GM21367 (cell line): ENCODE data around the gene PLEKHG1.

ENCODE experiments used
- ATAC-seq: cut with Tn5 transposase; IDR thresholded peaks from one replicate; pipeline ENCODE4 v1.9.1; 2021; ENCODE audit not compliant: unreplicated experiment

The PLEKHG1 gene

DNA sequence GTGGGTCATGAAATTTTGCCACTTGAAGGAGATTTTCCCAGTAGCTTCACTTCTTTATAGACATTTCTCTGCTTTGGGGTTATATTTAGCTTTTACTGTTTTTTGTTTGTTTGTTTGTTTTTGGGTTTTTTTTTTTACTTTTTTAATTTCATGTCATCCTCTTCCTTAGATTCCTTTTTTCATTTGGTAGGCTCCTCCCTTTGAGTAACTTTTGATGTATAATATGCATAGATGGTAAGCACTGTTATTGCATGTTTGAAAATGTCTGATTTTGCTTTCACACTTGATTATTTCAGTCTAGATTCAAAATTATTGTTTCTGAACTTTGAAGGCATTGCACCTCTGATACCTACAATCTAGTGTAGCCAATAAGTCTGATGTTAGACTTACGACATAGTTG is 37.6 kb downstream of the PLEKHG1 start:
- ATAC-seq = no peak

- ATAC-seq = no peak
Measured at GRCh38 chr6:150638267-150638666, 38.6 kb downstream of the PLEKHG1 start.

GRCh38 chr6:150638765-150639164 is 39.1 kb downstream of the PLEKHG1 start:
- no peak for ATAC-seq

DNA sequence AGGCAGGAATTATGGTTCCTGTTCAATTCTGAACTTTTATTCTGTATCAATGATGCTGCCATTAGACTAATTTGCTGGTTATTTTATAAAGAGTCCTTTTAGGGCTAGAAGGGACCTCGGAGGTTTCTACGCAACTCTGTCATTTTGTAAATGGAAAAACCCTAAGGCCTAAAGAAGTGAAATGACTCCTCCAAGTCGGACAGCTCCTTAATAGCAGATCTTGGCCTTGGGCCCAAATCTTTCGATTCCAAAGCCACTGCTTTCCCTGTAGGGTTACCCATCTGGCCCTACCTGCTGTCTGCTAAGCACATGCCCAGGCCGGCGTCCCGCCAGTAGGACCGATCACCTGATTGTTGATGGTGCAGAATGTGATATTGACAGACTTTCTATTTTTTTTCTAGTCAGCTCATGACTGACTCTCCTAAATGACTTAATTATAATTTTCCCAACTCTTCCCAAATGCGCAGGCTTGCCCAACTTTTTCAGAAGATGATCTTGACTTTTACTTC is 40.2 kb downstream of the PLEKHG1 start:
- ATAC-seq = no peak

- no peak for ATAC-seq
Measured at GRCh38 chr6:150640556-150641209, 41.0 kb downstream of the PLEKHG1 start.

- ATAC-seq = peak; percentile 55
Measured at GRCh38 chr6:150641398-150642139, 41.9 kb downstream of the PLEKHG1 start.

- no peak for ATAC-seq
Measured at GRCh38 chr6:150646228-150646627, 46.5 kb downstream of the PLEKHG1 start.

GRCh38 chr6:150647051-150647450 is 47.4 kb downstream of the PLEKHG1 start:
- no peak for ATAC-seq
